ENCODE measurements around the gene TLE7. TPM values are rescaled to one million over a fixed set of nuclear protein-coding genes. Genes with fewer than 3 reads are reported as not detected.

Gene TLE7
- total and polyA plus RNA-seq, 2 of the 4 experiments (the other 2 are of a cell fraction), result not detected

- Histone ChIP-seq H4K91ac (ENCODE audit: insufficient read depth, low read depth, low read length) (no peak overlapping the region), H3K9me3 (ENCODE audit: control insufficient read depth, insufficient read depth, low read length) (no peaks in the 10 kb centered on the region), H2AK9ac (replicated peaks; ENCODE audit: low read depth, low read length, poor library complexity) (no peak overlapping the region), H3K9ac (ENCODE audit: low read depth, low read length) (no peak overlapping the region), H3K27me3 (ENCODE audit: control insufficient read depth, insufficient read depth, low read length) (peaks cover 9% of the 10 kb centered on the region), H3K9me1 (ENCODE audit: insufficient read depth, low read length) (no peaks in the 10 kb centered on the region), H3K27ac (ENCODE audit: insufficient read depth, low read length) (no peak overlapping the region), H3K14ac (replicated peaks; ENCODE audit: low read depth, low read length) (no peak overlapping the region), H3K4me1 (ENCODE audit: control insufficient read depth, insufficient read depth, low read length) (no peaks in the 10 kb centered on the region), H3K4me3 (ENCODE audit: insufficient read depth, low read depth, low read length) (no peak overlapping the region), H2AFZ (replicated peaks; ENCODE audit: low read length, poor library complexity) (no peak overlapping the region), H2AK5ac (ENCODE audit: low read depth, low read length) (no peak overlapping the region), H3K79me1 (ENCODE audit: low read depth in 1 of 2, low read length in 2 of 2) (no peaks in the 10 kb centered on the region), H3K23ac (ENCODE audit: low read depth, low read length) (no peak overlapping the region), H2BK5ac (ENCODE audit: low read depth, low read length, poor library complexity, severe bottlenecking) (no peak overlapping the region), H3K36me3 (ENCODE audit: control insufficient read depth, insufficient read depth, low read length) (no peaks in the 10 kb centered on the region), H2BK15ac (ENCODE audit: low read depth, low read length) (no peak overlapping the region), H2BK120ac (ENCODE audit: low read depth, low read length) (no peak overlapping the region), H4K5ac (ENCODE audit: low read depth, low read length) (no peak overlapping the region), H3K18ac (ENCODE audit: low read depth, low read length) (no peak overlapping the region), H3K4ac (ENCODE audit: low read depth, low read length) (no peak overlapping the region), H4K8ac (ENCODE audit: low read depth in 2 of 2, low read length in 2 of 2) (no peak overlapping the region), H3K4me2 (ENCODE audit: low read depth, low read length) (no peak overlapping the region), H2BK20ac (ENCODE audit: low read depth, low read length) (no peak overlapping the region), H4K20me1 (ENCODE audit: insufficient read depth, low read length) (no peaks in the 10 kb centered on the region), H3K56ac (ENCODE audit: extremely low read depth, insufficient read depth, low read length) (no peak overlapping the region)
- 14% methylated on average over 1 of the region's 4 CpGs; no CpG with 5 or more reads in 1 of the 2 experiments for WGBS, 2 experiments (ENCODE audit: extremely low coverage in 2 of 2, insufficient read length in 1 of 2)
- no peak for TF ChIP-seq RCOR1 (IDR thresholded peaks at IDR 0.05; ENCODE audit: insufficient replicate concordance, low read length)
- TF ChIP-seq CEBPB (IDR thresholded peaks at IDR 0.05; ENCODE audit: low read depth, low read length), result no peak
- TF ChIP-seq, protein P1, sequence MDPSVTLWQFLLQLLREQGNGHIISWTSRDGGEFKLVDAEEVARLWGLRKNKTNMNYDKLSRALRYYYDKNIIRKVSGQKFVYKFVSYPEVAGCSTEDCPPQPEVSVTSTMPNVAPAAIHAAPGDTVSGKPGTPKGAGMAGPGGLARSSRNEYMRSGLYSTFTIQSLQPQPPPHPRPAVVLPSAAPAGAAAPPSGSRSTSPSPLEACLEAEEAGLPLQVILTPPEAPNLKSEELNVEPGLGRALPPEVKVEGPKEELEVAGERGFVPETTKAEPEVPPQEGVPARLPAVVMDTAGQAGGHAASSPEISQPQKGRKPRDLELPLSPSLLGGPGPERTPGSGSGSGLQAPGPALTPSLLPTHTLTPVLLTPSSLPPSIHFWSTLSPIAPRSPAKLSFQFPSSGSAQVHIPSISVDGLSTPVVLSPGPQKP (IDR thresholded peaks at IDR 0.05; ENCODE audit: borderline replicate concordance, low read depth, low read length), result no peak
- TF ChIP-seq BHLHE40 (IDR thresholded peaks at IDR 0.05; ENCODE audit: low read depth, low read length), result no peak
- TF ChIP-seq RAD21 (IDR thresholded peaks at IDR 0.05; ENCODE audit: low read length), result no peak
- no peak for TF ChIP-seq RFX5 (IDR thresholded peaks at IDR 0.05; ENCODE audit: low read depth, low read length)
- no peak for TF ChIP-seq NFE2L2 (IDR thresholded peaks at IDR 0.05; ENCODE audit: low read depth, low read length)
- no peak for TF ChIP-seq USF2 (IDR thresholded peaks at IDR 0.05; ENCODE audit: low read depth, low read length)
- BruUV-seq (replicated peaks), result no TSS peak
- in situ Hi-C loops (cut with MboI; ENCODE audit: low sequenced_read_pairs), result loop anchor here (5.0 kb wide), 1 partner anchor 89 kb away; no protein-coding TSS in a partner anchor
- CTCF ChIA-PET, result interaction anchor here (0.6 to 4.2 kb wide), 10 partner anchors 16 to 198 kb away, joined by 3 to 40 read pairs (median 3); partner anchors contain the start of gene CHST4
- ATAC-seq (ENCODE audit: low read depth) (no peak), DNase-seq (no peak)
- intact Hi-C loops (cut with micrococcal nuclease), result no loop called here
- dilution Hi-C loops (cut with HindIII; ENCODE audit: low sequenced_read_pairs, unreplicated experiment), result no loop called here
- POLR2A ChIA-PET (ENCODE audit: unreplicated experiment), result interaction anchor here (0.6 kb wide), 1 partner anchor 89 kb away, joined by 3 read pairs; no protein-coding TSS in a partner anchor
Measured at GRCh38 chr16:71413341-71413740, 28.5 kb downstream of the TLE7 start.
